K562 (cell line): ENCODE measurements around the gene PDE6G.

Experiments used
- FOXA1 ChIP-seq: fragments of 450-650 bp; IDR thresholded peaks from 2 replicates; pipeline ENCODE4 v1.6.1; 2016; ENCODE audit warnings: mild to moderate bottlenecking, borderline replicate concordance
- NFIX ChIP-seq: fragments of 250-450 bp; sonication (Bioruptor Pico); IDR thresholded peaks from 2 replicates; pipeline ENCODE4 v1.4.0; 2020; ENCODE audit warnings: low read depth, mild to moderate bottlenecking, moderate library complexity
- PML ChIP-seq: IDR thresholded peaks from 2 replicates; pipeline ENCODE4 v1.6.1; 2012; ENCODE audit warnings: low read length, inconsistent platforms
- POLR2AphosphoS5 ChIP-seq: IDR thresholded peaks from 2 replicates; pipeline ENCODE4 v1.6.1; 2011; ENCODE audit warnings: mild to moderate bottlenecking, low read depth, low read length, moderate library complexity; ENCODE audit not compliant: control insufficient read depth, insufficient read depth
- RFX5 ChIP-seq: IDR thresholded peaks from 2 replicates; pipeline ENCODE4 v1.6.1; 2011; ENCODE audit warnings: low read depth, mild to moderate bottlenecking, improper control_type of control experiment, low read length
- ZNF217 ChIP-seq: sonication (generic); formaldehyde crosslinking; IDR thresholded peaks from 2 replicates; pipeline ENCODE4 v1.8.0; 2022; ENCODE audit warnings: mild to moderate bottlenecking, missing genetic modification reagents
- TF ChIP-seq, protein P1 (sequence below), 3 experiments: IDR thresholded peaks in 2 of 3; conservative IDR thresholded peaks in 1 of 3; 2 replicates each; pipeline ENCODE4 v1.5.1; 2011 to 2012; ENCODE audit warnings: low read length in 3 of 3, mild to moderate bottlenecking in 3 of 3, control low read depth in 2 of 3, improper control_type of control experiment in 1 of 3, inconsistent platforms in 1 of 3, low read depth in 1 of 3, mixed read lengths in 1 of 3, moderate library complexity in 1 of 3; ENCODE audit not compliant: insufficient read depth in 2 of 3
- TF ChIP-seq, protein P2 (sequence below): sonication (generic); formaldehyde crosslinking; IDR thresholded peaks from 2 replicates; pipeline ENCODE4 v1.5.0; 2020; ENCODE audit warnings: missing genetic modification reagents

- no peak for TF ChIP-seq NFIX (CRISPR knock-in tag)
- TF ChIP-seq FOXA1 = no peak
- TF ChIP-seq, protein P1, sequence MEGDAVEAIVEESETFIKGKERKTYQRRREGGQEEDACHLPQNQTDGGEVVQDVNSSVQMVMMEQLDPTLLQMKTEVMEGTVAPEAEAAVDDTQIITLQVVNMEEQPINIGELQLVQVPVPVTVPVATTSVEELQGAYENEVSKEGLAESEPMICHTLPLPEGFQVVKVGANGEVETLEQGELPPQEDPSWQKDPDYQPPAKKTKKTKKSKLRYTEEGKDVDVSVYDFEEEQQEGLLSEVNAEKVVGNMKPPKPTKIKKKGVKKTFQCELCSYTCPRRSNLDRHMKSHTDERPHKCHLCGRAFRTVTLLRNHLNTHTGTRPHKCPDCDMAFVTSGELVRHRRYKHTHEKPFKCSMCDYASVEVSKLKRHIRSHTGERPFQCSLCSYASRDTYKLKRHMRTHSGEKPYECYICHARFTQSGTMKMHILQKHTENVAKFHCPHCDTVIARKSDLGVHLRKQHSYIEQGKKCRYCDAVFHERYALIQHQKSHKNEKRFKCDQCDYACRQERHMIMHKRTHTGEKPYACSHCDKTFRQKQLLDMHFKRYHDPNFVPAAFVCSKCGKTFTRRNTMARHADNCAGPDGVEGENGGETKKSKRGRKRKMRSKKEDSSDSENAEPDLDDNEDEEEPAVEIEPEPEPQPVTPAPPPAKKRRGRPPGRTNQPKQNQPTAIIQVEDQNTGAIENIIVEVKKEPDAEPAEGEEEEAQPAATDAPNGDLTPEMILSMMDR (IDR thresholded peaks at IDR 0.05 in 2 of 3, conservative IDR thresholded peaks at IDR 0.05 in 1 of 3; ENCODE audit: insufficient read depth in 2 of 3, low read depth in 1 of 3, low read length in 3 of 3) = peak; percentile 65 to 77 (median 70)
- TF ChIP-seq, protein P2, sequence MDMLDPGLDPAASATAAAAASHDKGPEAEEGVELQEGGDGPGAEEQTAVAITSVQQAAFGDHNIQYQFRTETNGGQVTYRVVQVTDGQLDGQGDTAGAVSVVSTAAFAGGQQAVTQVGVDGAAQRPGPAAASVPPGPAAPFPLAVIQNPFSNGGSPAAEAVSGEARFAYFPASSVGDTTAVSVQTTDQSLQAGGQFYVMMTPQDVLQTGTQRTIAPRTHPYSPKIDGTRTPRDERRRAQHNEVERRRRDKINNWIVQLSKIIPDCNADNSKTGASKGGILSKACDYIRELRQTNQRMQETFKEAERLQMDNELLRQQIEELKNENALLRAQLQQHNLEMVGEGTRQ (CRISPR knock-in tag) = no peak
- TF ChIP-seq ZNF217 (CRISPR knock-in tag) = no peak
- no peak for TF ChIP-seq POLR2AphosphoS5
- no peak for TF ChIP-seq RFX5
- no peak for TF ChIP-seq PML
These were observed 11.4 kb upstream of the PDE6G start for GRCh38 chr17:81667754-81668153.
